Middle frontal gyrus (tissue), 1 donor: Measurements from ENCODE around the gene GLG1.

Experiments used
- DNase-seq: peaks from one replicate; pipeline ENCODE4 v3.0.0-alpha.2; 2015; ENCODE audit warnings: low spot score; ENCODE audit errors: extremely low spot score

Gene GLG1

GRCh38 chr16:74608944-74609343 is 2.0 kb upstream of the GLG1 start:
- no peak for DNase-seq

GRCh38 chr16:74608381-74608780 is 1.5 kb upstream of the GLG1 start:
- DNase-seq, result no peak

- DNase-seq, result no peak
Observed at GRCh38 chr16:74607962-74608356, 1.0 kb upstream of the GLG1 start.

GRCh38 chr16:74607310-74607961 is 522 bp upstream of the GLG1 start:
- no peak for DNase-seq

- no peak for DNase-seq
Observed at GRCh38 chr16:74605746-74606520, 981 bp downstream of the GLG1 start.

- DNase-seq, result no peak
Observed at GRCh38 chr16:74605332-74605731, 1.6 kb downstream of the GLG1 start.

GRCh38 chr16:74603848-74604247 is 3.1 kb downstream of the GLG1 start:
- DNase-seq, result no peak

GRCh38 chr16:74601126-74601871 is 5.6 kb downstream of the GLG1 start:
- no peak for DNase-seq

GRCh38 chr16:74596586-74596985 is 10.3 kb downstream of the GLG1 start:
- DNase-seq, result no peak

GRCh38 chr16:74592847-74593246 is 14.1 kb downstream of the GLG1 start:
- no peak for DNase-seq

- DNase-seq, result no peak
Observed at GRCh38 chr16:74591876-74592650, 14.9 kb downstream of the GLG1 start.

- DNase-seq, result no peak
Observed at GRCh38 chr16:74586948-74587347, 20.0 kb downstream of the GLG1 start.

GRCh38 chr16:74585846-74586443 is 21.0 kb downstream of the GLG1 start:
- DNase-seq, result no peak

GRCh38 chr16:74583926-74584666 is 22.8 kb downstream of the GLG1 start:
- no peak for DNase-seq

- DNase-seq, result no peak
Observed at GRCh38 chr16:74582970-74583369, 23.9 kb downstream of the GLG1 start.

GRCh38 chr16:74580833-74581232 is 26.1 kb downstream of the GLG1 start:
- no peak for DNase-seq

- DNase-seq, result no peak
Observed at GRCh38 chr16:74578838-74579237, 28.1 kb downstream of the GLG1 start.

- no peak for DNase-seq
Observed at GRCh38 chr16:74578433-74578832, 28.5 kb downstream of the GLG1 start.

GRCh38 chr16:74577882-74578366 is 29.0 kb downstream of the GLG1 start:
- DNase-seq, result no peak
